GM13977 (cell line): ENCODE results near the gene TOMM7.

Source experiments
- DNase-seq: peaks from one replicate; pipeline ENCODE4 v3.0.0; 2012; ENCODE audit warnings: low spot score
- CTCF ChIP-seq: IDR thresholded peaks from 2 replicates; pipeline ENCODE4 v1.5.1; 2012; ENCODE audit warnings: mild to moderate bottlenecking, control low read depth; ENCODE audit not compliant: insufficient read depth; ENCODE audit errors: extremely low read depth, missing control alignments
- in situ Hi-C: fragments of 300-500 bp; cut with MboI; formaldehyde crosslinking; loops from one replicate; pipeline ENCODE4 v1.12.0; 2022; ENCODE audit warnings: low sequenced_read_pairs, low pct_unique_long_range_greater_than_20kb, mixed read lengths, inconsistent platforms; ENCODE audit not compliant: unreplicated experiment

The TOMM7 gene

GRCh38 chr7:22865602-22865960, 42.9 kb upstream of the TOMM7 start:
- TF ChIP-seq CTCF: no peak
- no peak for DNase-seq
- in situ Hi-C loops: no loop called here

DNA sequence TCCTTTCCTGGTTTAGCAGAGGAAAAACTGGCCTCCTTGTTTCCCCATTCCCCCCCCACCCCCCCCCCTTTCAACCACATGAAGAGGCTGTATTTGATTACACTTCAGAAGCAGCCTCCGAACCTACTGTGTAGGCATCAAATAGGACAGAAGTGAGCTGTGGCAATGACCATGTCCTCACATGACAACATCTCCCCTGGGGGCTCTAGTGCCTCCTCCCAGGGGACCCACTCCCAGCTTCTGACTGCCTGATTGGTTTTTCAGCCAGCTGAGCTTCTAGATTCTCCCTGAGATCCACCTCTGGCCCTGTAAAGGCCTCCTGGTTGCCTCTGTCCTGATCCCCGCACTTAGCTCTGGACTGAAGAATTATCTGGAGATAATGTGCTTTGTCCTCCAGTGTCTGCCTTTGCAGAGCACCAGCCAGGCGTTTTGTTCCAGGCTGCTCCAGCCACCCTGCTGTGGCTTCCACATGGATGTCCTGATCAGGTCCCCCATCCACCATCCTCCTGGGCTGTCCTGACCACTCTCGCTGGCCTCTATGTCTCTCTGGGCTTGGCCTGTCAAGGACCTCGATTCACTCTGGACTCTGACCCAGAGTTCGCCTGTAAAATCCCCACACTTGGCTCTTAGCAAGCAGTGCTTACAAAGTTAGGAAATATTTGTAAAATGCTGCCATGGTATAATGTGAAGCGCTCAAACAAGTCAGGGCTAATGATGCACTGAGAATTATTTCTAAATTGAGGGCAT, 42.4 kb upstream of the TOMM7 start:
- DNase-seq: no peak
- in situ Hi-C loops: no loop called here
- no peak for TF ChIP-seq CTCF

GRCh38 chr7:22864301-22864700, 41.7 kb upstream of the TOMM7 start:
- no peak for TF ChIP-seq CTCF
- in situ Hi-C loops: no loop called here
- no peak for DNase-seq

DNA sequence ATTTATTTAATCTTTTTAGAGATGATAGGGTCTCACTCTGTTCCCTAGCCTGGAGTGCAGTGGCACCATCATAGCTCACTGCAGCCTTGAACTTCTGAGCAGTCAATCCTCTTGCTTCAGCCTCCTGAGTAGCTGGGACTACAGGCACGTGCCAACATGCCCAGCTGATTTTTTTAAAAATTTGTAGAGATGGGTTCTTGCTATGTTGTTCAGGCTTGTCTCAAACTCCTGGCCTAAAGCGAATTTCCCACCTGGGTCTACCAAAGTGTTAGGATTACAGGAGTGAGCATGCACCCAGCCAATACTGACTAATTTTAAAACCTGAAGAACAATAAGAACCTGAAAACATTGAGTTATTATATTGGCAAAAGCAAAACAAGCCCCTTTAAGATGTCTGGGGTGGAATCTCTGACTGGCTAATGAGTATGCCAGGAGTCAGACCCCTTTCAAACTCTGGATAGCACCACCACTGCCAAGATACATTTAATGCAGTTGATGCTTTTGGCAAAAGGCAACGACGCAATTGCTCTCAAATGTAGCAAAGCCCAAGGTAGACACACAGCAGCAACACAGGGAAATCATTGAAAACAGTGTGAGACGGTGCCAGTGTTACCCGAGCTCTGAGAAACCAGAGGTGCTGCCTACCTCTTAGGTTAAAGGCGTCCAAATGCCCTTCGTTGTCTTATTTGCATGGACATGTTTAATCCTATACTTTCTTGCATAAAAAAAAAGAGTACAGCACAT, 40.7 kb upstream of the TOMM7 start:
- no peak for DNase-seq
- no peak for TF ChIP-seq CTCF
- in situ Hi-C loops: no loop called here

DNA sequence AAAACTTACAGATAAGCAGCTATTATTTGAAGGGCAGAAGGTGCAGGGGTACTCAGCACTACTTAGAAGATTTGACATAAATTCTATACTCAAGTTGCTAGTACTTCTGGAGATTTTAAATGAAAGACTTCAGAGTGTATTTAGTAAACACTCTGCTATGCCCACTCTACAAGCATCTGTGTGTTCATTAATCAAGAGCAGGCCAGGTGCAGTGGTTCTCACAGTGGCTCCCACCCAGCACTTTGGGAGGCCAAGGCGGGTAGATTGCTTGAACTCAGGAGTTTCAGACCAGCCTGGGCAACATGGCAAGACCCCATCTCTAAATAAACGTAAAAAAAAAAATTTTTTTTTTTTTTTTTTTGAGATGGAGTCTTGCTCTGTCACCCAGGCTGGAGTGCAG, 38.9 kb upstream of the TOMM7 start:
- no peak for DNase-seq
- no peak for TF ChIP-seq CTCF
- in situ Hi-C loops: no loop called here

DNA sequence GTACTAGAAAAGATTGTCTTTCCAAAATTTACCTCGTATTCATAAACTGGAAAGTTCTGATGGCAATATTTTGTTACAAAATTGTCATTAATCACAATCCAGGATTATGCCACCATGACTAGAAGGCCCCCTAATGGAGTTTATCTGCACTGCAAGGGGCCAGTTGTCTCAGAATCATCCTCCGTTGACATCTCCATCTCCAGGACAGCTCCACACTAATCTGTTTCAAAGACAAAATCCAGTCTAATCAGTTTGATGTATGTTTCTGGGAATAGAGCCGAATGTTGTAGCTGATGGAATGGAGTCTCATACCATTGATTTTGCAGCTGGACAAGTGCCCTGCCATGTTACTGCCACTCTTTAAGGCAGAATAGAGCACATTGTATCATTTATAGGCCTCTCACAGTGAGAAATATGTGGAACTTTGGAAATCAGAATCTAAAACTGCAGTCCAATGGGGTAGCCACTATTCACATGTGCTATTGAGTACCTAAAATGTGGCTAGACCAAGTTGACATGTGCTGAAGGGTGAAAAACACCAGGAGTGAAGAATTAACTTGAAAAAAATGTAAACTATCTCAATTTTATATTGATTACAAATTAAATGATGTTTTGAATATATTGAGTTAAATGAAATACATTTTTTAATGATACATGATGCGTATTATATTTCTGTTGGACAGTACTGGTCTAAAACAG, 38.3 kb upstream of the TOMM7 start:
- in situ Hi-C loops: no loop called here
- DNase-seq: no peak

More for the DNA sequence above, 38.3 kb upstream of the TOMM7 start:
- peak; percentile 20 for TF ChIP-seq CTCF
